IPS DF 4.7 (cell line): ENCODE data around the gene TMEM30B.

Source experiments
- DNase-seq: peaks from one replicate; pipeline ENCODE4 v3.0.0-alpha.2; 2013; ENCODE audit warnings: low spot score; ENCODE audit errors: extremely low read depth

TMEM30B gene

DNA sequence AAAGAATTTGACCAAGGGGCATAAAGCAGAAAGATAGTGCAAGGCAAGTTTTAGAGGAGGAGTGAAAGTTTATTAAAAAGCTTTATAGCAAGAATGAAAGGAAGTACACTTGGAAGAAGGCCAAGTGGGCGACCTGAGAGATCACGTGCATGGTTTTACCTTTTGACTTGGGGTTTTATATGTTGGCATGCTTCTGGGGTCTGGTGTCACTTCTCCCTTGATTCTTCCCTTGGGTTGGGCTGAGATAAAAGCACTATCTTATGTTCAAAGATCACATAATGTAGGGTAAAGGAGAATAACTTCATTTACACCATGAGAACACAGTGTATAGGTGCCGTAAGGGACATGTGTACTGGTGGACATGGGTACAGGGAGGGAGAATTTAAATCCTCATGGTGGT lies 17.7 kb upstream of the TMEM30B start:
- DNase-seq, result no peak

DNA sequence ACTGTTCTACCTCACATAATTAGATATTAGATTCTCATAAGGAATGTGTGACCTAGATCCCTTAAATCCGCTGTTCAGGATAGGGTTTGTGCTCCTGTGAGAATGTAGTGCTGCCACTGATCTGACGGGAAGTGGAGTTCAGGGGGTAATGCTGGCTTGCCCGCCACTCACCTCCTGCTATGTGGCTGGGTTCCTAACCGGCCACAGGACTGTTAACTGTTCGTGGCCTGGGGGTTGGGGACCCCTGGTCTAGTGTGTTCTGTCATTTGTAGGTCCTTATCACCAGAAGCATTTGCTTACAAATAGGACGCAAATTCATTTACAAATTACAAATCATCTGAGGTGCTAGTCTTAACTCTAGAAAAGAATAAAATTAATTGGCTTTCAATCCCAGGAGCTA lies 16.4 kb upstream of the TMEM30B start:
- DNase-seq, result no peak

DNA sequence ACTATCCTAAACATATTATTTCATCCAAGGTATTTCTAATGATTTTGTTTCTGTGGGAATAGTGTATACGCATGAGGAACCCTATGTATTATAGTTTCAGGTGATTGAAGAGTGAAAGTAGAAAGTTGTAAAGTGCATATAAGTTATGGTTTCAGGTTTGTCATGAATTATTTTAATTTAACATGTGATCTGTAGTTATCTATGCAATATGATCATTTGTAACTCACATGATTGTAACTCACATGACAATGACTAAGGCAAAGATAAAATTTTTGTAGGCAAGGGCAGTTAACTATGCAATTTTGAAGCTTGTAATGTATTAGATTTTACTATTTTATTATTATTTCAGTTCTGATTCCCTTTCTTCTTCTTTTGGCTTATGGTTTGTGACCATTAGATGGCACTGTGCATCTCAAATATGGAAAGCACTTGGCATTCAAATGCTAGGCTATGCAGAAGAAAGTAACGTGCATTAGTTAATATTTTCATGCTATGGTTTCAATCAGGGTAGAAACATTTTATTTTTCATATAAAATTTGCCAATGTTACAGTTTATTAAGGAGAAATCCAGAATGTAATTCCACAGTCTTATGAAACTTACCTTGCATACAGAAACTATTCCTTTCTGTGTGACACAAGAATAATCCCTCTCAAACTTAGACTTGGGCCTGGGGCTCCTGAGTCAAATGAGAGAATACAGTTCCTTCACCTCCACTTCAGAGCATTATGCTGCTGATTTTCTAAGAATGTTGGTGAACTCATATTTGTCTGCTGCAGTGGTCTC lies 15.8 kb upstream of the TMEM30B start:
- no peak for DNase-seq

DNA sequence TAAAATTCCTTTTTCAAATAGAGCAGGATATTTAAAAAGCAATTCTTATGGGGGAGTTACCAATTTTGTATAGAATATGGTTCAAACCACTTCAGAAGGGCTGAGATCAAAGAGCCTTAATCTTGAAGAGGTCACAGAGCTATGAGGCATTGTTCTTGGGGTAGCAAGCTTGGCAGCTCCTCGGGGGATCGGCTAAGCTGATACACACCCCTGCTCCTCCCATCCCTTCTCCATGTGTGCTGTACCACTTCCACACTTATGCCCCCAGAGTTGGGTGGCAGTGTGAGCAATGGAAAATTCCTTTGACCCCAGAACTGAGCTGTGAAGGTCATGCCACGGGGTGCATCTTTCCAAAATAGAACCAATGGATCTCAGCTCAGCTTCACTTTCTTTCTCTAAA lies 15.0 kb upstream of the TMEM30B start:
- DNase-seq, result no peak

DNA sequence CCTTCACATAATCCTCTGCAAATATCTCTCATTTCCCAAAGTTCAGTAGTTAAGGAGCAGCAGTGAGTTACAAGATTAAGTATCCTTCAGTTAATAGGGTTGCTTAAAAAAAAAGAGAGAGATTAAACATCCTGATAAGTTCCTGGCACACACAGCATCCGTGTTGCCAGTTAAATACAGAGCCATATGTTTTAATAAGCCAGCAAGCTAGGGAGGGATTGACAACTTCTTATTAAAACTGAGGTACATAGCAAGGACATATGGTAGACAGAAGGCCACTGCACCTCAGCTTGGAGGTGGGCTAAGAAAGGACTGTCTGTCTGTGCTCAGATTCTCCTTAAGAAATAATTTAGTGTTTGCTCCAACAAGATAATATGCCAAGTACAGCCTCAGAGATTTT lies 9.6 kb upstream of the TMEM30B start:
- no peak for DNase-seq

DNA sequence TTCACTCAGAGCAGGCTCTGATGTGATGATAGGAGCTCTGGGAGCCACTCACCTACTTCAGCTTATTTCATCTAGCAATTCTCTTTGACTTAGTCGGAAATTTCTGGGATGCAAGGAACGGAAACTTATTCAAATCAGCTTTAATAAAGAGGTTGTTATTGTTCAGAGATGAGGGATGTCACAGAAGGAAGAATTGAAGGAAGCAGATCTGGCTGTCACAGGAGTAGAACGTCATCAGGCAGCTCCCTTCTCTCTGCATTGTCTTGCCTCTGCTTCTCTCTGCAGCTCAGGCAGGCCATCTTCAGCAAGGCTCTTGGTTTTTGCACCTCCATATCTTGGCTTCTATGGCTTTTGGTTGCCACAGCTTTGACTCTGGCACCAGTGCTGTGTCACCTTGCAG lies 7.6 kb upstream of the TMEM30B start:
- no peak for DNase-seq

DNA sequence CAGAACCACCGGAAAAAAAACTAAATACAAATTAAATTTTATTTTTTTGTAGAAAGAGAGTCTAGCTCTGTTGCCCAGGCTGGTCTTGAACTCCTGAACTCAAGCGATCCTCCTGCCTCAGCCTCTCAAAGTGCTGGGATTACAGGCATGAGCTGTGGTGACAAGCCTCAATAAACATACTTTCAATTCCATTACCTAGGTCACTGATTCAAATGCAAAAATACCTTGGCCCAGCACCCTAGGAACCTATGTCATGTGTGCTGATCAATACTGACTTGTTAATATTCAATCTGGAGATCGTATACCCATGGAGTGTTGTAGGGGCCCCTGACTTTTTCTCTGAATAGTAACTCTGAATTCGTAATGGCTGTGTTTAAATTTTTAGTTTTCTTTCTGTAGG lies 7.1 kb upstream of the TMEM30B start:
- no peak for DNase-seq

DNA sequence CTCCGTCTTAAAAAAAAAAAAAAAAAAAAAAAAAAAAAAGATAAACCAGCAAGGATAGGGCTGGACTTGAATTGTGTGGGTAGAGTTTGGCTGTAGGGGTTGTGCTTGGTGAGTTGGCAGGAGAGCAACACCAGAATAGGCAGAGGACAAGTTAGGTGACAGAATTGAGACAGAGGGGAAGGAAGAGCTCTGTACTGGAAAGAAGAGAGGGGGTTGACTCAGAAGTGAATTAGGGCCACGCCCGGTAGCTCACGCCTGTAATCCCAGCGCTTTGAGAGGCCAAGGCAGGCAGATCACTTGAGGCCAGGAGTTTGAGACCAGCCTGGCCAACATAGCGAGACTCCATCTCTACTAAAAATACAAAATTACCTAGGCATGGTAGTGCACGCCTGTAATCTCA lies 6.1 kb upstream of the TMEM30B start:
- DNase-seq, result no peak

DNA sequence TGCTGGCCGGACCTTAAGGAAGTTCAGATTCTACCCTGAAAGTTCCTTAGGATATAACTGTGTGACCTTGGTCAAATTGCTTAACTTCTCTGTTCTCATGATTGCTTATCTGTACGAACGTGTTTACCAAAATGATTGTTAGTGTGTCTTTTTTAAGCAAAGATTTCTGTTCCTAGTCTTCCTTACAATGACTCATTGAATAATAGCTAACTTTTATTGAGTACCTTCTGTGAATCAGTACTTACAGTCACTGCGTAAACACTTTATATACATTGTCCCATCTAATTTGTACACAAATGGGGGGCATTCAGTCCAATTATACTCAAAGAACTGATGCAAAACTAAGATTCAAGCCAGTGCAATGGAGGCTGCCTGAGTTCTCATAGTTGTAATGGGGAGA lies 4.2 kb upstream of the TMEM30B start:
- no peak for DNase-seq

DNA sequence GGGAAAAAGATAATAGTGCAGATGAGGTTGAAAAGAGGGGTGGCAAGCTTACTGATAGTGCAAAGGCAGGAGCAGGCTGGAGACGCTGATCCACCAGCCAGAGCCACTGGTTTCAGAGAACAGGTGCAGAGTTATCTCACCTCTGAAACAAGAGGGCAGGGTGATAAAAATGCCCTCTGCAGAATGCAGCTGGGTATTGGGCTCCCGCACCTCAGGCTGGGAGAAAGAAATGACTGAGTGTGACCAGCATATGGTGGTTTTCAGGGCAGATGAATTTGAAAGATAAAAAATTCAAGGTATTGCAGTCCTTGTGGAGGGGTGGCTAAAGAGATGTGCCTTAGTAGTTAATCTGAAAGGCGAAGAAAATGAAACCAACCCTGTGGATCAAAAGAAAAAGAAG lies 2.9 kb upstream of the TMEM30B start:
- no peak for DNase-seq

DNA sequence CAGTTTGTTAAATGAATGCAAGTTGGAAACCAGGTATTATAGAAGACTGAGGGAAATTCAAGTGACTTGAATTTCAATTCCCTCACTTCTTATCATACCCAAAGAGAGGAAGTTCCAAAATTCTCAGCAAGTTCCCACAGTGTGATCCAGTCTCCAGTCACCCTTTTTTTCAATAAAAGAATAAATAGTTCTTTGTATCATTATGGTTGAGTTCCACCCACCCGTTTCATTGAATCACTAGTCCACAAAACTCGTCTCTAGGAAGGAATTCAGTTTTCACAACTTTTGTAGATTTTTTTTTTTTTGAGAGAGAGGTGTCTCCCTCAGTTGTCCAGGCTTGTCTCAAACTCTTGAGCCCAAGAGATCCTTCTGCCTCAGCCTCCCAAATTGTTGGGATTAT lies 1.6 kb upstream of the TMEM30B start:
- DNase-seq, result no peak

DNA sequence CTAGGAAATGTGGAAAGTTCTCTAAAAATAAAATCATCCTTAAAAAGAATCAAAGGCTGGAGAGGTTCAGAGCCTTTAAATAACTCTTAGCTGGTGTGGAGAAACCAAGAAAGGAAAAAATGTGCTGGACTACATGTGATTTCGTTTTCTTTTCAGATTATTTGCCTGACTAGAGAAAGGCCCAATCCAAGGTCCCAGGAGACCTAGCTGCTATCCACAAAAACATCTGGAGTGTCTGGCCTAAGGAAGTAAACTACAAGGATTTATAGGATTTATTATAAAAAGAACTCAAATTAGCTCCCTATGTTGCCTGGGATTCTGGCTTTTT lies 774 bp upstream of the TMEM30B start:
- DNase-seq, result no peak

DNA sequence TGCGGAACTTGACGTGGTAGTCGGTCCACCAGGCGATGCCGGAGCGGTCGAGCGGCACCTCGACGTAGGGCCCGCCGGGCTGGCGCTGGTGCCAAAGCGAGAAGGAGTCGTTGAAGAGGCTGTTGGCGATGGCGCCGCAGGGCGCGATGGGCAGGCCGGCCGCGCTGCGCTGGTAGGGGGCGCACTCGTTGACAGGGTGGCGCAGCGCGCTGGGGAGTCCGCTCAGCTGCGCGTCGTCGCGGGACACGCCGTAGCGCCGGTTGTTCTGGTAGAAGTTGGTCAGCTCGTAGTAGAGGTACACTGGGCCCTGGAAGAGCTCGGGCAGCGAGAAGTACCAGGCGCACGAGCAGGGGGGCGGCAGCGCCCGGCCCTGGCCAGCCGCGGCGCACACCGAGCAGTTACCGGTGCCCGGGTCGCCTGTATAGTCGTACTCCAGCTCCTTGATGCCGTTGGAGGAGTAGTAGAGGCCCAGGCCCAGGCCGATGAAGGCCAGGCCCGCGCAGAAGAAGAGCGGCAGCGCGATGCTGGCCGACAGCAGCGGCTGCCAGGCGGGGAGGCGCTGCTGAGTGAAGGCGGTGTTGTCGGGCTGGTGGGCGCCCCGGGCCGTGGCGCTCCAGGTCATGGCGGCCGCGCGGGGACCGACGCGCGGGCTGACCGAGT lies 482 bp downstream of the TMEM30B start:
- no peak for DNase-seq

DNA sequence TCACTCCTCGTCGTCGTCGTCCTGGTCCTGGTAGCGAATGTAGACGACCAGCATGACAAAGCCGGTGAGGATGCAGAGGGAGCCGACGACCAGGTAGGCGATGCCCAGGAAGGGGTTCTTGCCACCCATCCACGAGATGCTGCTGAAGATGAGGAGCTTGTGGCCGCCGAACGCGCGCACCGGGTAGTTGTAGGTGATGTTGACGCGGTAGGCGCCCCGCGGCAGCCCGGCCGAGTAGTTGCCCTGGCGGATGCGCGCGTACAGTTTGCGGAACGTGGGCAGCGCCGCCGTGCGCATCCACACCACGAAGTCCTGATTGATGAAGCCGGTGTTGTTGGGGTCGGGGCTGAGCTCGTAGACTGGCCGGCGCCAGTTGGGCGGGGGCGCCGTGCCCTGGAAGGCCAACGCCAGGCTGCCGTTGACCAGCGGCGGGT lies 1.0 kb downstream of the TMEM30B start:
- DNase-seq, result no peak

DNA sequence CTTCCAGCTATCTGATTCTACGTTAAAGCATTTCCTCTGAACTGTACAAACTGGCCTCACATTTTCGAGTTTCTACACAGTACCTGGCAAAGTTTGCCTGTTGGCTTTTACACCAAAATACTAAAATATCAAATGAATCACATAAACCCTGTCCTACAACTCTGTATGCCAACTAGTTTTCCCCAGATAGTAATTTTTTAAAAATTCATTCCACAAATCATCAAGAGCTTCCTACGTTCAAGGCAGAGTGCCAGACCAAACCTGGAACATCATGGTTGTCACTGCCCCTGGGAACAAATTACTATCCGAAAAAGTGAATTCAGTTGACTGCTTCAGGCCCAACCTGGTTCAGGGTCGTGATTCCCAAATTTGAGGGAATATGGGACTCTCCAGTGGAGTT lies 2.1 kb downstream of the TMEM30B start:
- DNase-seq, result no peak

DNA sequence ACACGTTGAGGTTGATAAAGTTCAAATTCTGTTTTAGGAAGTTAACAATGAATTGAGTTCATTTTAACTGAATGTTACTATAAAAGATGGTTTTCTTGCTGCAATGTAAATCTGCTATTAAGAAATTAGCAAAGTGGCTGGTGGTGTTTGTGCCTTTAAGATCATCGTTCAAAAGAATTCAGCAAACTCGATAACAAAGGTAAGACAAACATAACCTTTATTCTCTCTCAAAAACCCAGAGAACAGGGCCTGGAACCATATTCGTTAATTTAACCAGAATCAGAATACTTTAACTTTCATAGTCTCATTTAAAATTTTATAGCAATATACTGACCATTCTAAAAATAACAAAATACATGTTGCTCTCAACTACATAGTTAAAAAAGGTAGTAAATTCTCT lies 3.4 kb downstream of the TMEM30B start:
- no peak for DNase-seq

DNA sequence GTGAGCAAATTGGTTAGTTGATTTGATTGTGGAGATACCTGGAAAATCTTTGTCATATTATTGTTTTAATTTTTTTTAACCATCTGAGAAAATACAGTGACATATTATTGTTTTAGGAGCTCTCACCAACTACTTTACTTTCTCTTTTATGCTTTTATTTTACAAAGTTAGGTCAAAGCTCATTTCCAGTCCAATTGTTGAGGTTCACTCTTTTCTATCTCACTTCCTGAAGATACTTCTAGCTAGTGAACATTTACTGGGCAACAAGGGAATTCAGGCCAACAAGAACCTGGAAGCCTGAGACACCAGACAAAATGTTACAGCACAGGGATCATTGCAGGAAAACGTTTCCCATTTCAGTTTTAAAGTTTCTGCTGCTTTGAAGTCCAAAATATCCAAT lies 3.9 kb downstream of the TMEM30B start:
- no peak for DNase-seq

DNA sequence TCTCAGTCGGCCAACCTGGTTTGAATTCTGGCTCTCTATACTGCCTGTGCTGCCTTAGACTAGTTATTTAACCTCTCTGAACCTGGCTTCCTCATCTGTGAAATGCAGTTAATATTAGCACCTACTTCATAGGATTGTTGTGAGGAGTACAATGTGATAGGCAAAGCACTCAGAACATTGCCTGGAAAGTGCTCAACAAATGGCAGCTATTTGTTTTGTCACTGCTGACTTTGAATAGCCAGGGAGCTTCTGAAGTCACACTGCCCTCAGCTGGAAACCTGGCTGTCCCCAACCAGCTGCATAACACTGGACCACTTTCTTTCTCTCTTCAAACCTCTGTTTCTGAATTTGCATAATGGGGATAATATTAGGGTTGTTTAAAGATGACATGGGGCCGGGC lies 9.6 kb downstream of the TMEM30B start:
- no peak for DNase-seq

DNA sequence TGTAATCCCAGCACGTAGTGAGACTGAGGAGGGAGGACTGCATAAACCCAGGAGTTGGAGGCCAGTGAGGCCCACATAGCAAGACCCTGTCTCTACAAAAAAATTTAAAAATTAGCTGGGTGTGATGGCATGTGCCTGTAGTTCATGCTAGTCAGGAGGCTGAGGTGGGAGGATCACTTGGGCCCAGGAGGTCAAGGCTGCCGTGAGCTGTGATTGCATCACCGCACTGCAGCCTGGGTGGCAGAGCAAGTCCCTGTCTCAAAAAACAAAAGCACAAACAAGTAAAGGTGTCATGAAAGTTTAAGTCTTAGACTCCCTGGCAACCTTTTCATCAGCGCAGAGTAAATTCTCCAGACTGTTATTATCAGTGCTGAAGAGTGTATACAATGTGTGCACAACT lies 10.4 kb downstream of the TMEM30B start:
- no peak for DNase-seq

DNA sequence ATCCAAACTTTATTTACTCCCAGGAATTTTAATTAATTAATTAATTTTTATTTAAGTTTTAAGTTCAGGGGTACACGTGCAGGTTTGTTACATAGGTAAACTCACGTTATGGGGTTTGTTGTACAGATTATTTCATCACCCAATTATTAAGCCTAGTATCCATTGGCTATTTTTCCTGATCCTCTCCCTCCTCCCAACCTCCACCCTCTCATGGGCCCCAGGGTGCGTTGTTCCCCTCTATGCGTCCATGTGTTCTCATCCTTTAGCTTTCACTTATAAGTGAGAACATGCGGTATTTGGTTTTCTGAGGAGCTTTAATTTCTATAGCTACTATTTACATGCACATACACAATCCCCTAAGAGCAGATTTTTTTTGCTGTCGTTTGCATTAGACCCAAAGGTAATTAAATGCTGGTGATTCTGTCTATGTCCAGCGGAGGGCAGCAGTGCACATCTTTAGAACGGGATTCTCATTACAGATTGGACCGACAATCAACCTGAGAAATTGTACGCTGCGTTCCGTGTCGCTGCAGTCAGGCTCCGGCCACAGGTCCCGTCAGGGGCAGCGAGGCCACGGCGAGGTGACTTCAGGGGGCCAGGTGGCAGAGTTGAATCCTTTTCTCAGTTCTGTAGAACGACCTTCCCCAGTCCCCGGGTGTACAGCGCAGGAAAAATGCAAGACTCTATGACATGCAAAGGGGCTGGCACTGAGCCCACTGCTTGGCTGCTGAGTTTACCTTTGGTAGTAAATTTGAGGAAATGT lies 11.6 kb downstream of the TMEM30B start:
- DNase-seq, result peak; percentile 53

DNA sequence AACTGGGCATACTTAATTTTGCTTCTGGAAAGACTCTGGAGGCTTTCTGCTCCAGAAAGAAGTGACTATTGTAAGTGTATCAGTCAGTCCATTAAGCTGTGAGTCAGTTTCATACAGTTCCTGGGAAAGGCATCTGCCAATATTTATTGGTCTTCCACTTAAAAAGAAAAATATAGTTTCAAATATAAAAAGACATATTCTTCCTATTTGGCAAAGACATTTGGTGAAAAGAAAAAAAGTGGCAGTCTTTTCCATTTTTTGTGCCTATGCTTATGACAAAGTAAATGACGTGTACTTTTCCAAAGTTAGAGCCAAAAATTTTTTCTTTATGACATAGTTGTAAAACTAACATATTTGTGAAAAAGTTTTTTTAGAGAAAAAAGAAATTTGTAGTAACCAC lies 12.3 kb downstream of the TMEM30B start:
- no peak for DNase-seq

DNA sequence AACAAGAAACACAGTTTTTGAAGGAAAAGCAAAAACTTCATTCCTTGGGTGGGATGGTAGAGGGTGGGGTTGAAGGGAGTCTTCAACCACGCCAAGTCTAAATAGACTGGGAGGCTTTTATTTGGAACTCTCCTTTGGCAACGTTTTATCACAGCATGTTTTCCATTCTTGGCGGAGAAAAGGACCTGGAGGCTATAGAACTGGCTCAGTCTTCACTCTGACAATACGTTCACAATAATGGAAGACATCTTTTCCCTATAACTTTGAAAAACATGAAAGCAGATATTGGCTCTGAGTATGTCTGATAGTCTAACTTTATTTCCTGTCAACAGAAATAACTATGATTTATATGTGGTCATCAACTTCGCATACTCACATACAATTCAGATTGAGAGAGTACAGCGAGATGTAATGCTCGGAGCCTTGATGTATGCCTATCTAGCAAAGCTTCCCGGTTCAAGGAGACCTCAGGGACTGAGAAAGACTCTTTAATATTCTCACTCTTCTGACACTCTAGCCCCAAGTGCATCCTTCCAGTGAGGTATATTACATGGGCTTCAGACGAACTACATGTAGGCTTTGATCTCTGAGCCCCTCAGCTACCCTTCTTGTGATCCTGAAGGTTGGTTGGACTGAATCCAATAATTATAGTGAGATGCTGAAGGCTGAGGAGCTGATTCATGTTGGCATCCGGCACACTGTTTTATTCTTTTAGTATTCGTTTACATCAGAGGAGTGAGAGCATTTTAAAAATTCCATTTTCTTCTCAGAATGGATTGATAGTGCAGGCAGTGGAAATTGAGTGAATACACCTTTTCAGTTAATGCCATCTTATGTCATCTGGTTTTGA lies 14.0 kb downstream of the TMEM30B start:
- DNase-seq, result no peak
